ENCODE measurements around the gene CAPN13.

The CAPN13 gene

GRCh38 chr2:30679426-30680088 lies 127.7 kb downstream of the CAPN13 start:
- DNase-seq, result no peak

GRCh38 chr2:30678410-30679137 lies 128.7 kb downstream of the CAPN13 start:
- DNase-seq, result no peak

- no peak for DNase-seq
Observed at GRCh38 chr2:30677861-30678385, 129.3 kb downstream of the CAPN13 start.

- no peak for DNase-seq
Observed at GRCh38 chr2:30677231-30677630, 130.0 kb downstream of the CAPN13 start.

GRCh38 chr2:30675758-30676157 lies 131.5 kb downstream of the CAPN13 start:
- DNase-seq, result no peak

- DNase-seq, result no peak
Observed at GRCh38 chr2:30673127-30673526, 134.1 kb downstream of the CAPN13 start.
